ENCODE results near the gene KLK11.

The KLK11 gene

GRCh38 chr19:51030631-51031030 is 4.2 kb upstream of the KLK11 start:
- TF ChIP-seq Cebpa-rat (IDR thresholded peaks at IDR 0.05) = no peak
- Histone ChIP-seq H3K27me3 (no peaks in the 10 kb centered on the region), H4K20me1 (no peaks in the 10 kb centered on the region), H3K4me3 (no peak overlapping the region), H3K4me1 (no peaks in the 10 kb centered on the region), H3K36me3 (no peaks in the 10 kb centered on the region), H3K27ac (no peak overlapping the region), H3K9me3 (no peaks in the 10 kb centered on the region), H3K9ac (no peak overlapping the region), H3K4me2 (no peak overlapping the region)

- Histone ChIP-seq H3K27me3 (no peaks in the 10 kb centered on the region), H3K4me1 (no peaks in the 10 kb centered on the region), H3K4me2 (no peak overlapping the region), H3K9ac (no peak overlapping the region), H3K36me3 (no peaks in the 10 kb centered on the region), H4K20me1 (no peaks in the 10 kb centered on the region), H3K27ac (no peak overlapping the region), H3K4me3 (no peak overlapping the region), H3K9me3 (no peaks in the 10 kb centered on the region)
- TF ChIP-seq Cebpa-rat (IDR thresholded peaks at IDR 0.05) = no peak
Measured at GRCh38 chr19:51029718-51030117, 3.3 kb upstream of the KLK11 start.

GRCh38 chr19:51027873-51028272 is 1.5 kb upstream of the KLK11 start:
- H3K27ac ChIP-seq = no peak overlapping the region
- H3K4me3 ChIP-seq = no peak overlapping the region
- H3K9ac ChIP-seq = no peak overlapping the region
- no peak for TF ChIP-seq Cebpa-rat (IDR thresholded peaks at IDR 0.05)
- no peaks in the 10 kb centered on the region for H3K9me3 ChIP-seq
- H4K20me1 ChIP-seq = no peaks in the 10 kb centered on the region
- no peaks in the 10 kb centered on the region for H3K27me3 ChIP-seq
- no peaks in the 10 kb centered on the region for H3K36me3 ChIP-seq
- H3K4me2 ChIP-seq = no peak overlapping the region
- H3K4me1 ChIP-seq = no peaks in the 10 kb centered on the region

GRCh38 chr19:51027126-51027806 is 850 bp upstream of the KLK11 start:
- Histone ChIP-seq H3K27ac (no peak overlapping the region), H3K27me3 (no peaks in the 10 kb centered on the region), H3K4me1 (no peaks in the 10 kb centered on the region), H4K20me1 (no peaks in the 10 kb centered on the region), H3K9ac (no peak overlapping the region), H3K4me2 (no peak overlapping the region), H3K9me3 (no peaks in the 10 kb centered on the region), H3K4me3 (no peak overlapping the region), H3K36me3 (no peaks in the 10 kb centered on the region)
- no peak for TF ChIP-seq Cebpa-rat (IDR thresholded peaks at IDR 0.05)

GRCh38 chr19:51025809-51026553 is 435 bp downstream of the KLK11 start:
- no peak overlapping the region for H3K4me2 ChIP-seq
- H3K36me3 ChIP-seq = no peaks in the 10 kb centered on the region
- H4K20me1 ChIP-seq = no peaks in the 10 kb centered on the region
- H3K9ac ChIP-seq = no peak overlapping the region
- no peak for TF ChIP-seq Cebpa-rat (IDR thresholded peaks at IDR 0.05)
- no peaks in the 10 kb centered on the region for H3K9me3 ChIP-seq
- H3K27ac ChIP-seq = no peak overlapping the region
- no peaks in the 10 kb centered on the region for H3K4me1 ChIP-seq
- H3K27me3 ChIP-seq = no peaks in the 10 kb centered on the region
- no peak overlapping the region for H3K4me3 ChIP-seq

DNA sequence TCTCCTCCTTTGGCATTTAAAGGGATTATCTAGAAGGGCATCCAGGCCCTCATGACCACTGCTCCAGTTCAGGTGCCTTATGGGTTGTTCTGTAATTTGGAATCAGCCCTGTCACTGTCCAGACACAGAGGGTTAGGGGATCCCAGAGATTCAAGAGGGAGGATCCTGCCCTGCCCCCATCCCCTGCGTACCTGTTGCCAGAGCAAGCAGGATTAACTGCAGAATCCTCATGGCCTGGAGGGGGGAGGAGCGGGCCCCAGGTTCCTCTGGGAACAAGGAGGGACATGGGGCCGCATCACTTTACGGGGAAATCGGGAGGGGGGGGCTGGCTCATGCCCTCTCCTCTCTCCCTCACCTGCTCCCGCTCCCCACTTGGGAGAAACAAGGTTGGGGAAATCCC is 1.0 kb downstream of the KLK11 start:
- no peak overlapping the region for H3K27ac ChIP-seq
- no peaks in the 10 kb centered on the region for H3K36me3 ChIP-seq
- no peak overlapping the region for H3K4me3 ChIP-seq
- H4K20me1 ChIP-seq = no peaks in the 10 kb centered on the region; the same call in 1 of the 2 replicates
- no peak overlapping the region for H3K4me2 ChIP-seq
- H3K9ac ChIP-seq = no peak overlapping the region
- no peak for TF ChIP-seq Cebpa-rat (IDR thresholded peaks at IDR 0.05)
- H3K27me3 ChIP-seq = peaks cover 3% of the 10 kb centered on the region
- H3K9me3 ChIP-seq = no peaks in the 10 kb centered on the region
- H3K4me1 ChIP-seq = no peaks in the 10 kb centered on the region

GRCh38 chr19:51024924-51025323 is 1.5 kb downstream of the KLK11 start:
- Histone ChIP-seq H4K20me1 (no peaks in the 10 kb centered on the region; the same call in 1 of the 2 replicates), H3K36me3 (no peaks in the 10 kb centered on the region), H3K4me2 (no peak overlapping the region), H3K27ac (no peak overlapping the region), H3K9ac (no peak overlapping the region), H3K4me3 (no peak overlapping the region), H3K4me1 (no peaks in the 10 kb centered on the region; the same call in 1 of the 2 replicates), H3K9me3 (no peaks in the 10 kb centered on the region), H3K27me3 (peaks cover 7% of the 10 kb centered on the region)
- no peak for TF ChIP-seq Cebpa-rat (IDR thresholded peaks at IDR 0.05)

- H3K9ac ChIP-seq = no peak overlapping the region
- no peak overlapping the region for H3K4me3 ChIP-seq
- peaks cover 17% of the 10 kb centered on the region for H3K27me3 ChIP-seq
- H3K36me3 ChIP-seq = no peaks in the 10 kb centered on the region
- no peak overlapping the region for H3K4me2 ChIP-seq
- no peaks in the 10 kb centered on the region; the same call in 1 of the 2 replicates for H4K20me1 ChIP-seq
- no peak overlapping the region for H3K27ac ChIP-seq
- no peaks in the 10 kb centered on the region for H3K9me3 ChIP-seq
- no peak for TF ChIP-seq Cebpa-rat (IDR thresholded peaks at IDR 0.05)
- H3K4me1 ChIP-seq = peaks cover 6% of the 10 kb centered on the region; the same call in 1 of the 2 replicates
Measured at GRCh38 chr19:51023946-51024345, 2.5 kb downstream of the KLK11 start.

DNA sequence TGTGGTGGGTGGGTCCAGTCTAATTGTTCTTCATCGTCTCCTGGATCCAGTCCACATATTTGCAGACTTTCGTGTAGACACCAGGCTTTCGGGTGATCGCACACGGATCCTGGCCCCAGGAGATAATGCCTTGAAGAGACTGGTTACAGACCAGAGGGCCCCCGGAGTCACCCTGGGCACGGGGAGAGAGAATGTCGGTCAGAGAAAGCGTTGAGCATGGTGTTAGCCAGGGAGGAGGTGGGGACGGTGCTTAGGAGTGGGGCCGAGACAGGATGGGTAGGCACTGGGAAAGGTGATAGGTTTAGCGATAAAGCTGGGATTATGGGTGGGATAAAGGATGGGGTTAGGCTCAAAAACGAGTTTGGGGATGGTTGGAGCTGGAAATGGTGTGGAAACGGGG is 3.9 kb downstream of the KLK11 start:
- H3K27me3 ChIP-seq = peaks cover 31% of the 10 kb centered on the region
- H3K27ac ChIP-seq = no peak overlapping the region

GRCh38 chr19:51020988-51021651 is 5.3 kb downstream of the KLK11 start:
- Histone ChIP-seq H4K20me1 (no peaks in the 10 kb centered on the region; the same call in 1 of the 2 replicates), H3K36me3 (no peaks in the 10 kb centered on the region), H3K4me1 (peaks cover 15% of the 10 kb centered on the region; the same call in 1 of the 2 replicates), H3K9me3 (no peaks in the 10 kb centered on the region), H3K4me3 (no peak overlapping the region), H3K9ac (no peak overlapping the region), H3K27ac (no peak overlapping the region), H3K4me2 (no peak overlapping the region), H3K27me3 (peaks cover 42% of the 10 kb centered on the region)
- no peak for TF ChIP-seq Cebpa-rat (IDR thresholded peaks at IDR 0.05)

More for the DNA sequence above, 3.9 kb downstream of the KLK11 start:
- Histone ChIP-seq H3K9ac (no peak overlapping the region), H3K4me1 (peaks cover 15% of the 10 kb centered on the region; the same call in 1 of the 2 replicates), H3K36me3 (no peaks in the 10 kb centered on the region), H3K4me3 (no peak overlapping the region), H4K20me1 (no peaks in the 10 kb centered on the region; the same call in 1 of the 2 replicates), H3K9me3 (no peaks in the 10 kb centered on the region), H3K4me2 (no peak overlapping the region)
- TF ChIP-seq Cebpa-rat (IDR thresholded peaks at IDR 0.05) = no peak

Measured in BLaER1 (cell line).